Measurements from ENCODE around the gene IL37. TPM values are rescaled to one million over a fixed set of nuclear protein-coding genes. Genes with fewer than 3 reads are reported as not detected.
"Not testable (repeated sequence)": the region's sequence is repeated elsewhere in the genome, so short reads cannot be mapped to it uniquely, and the experiment has no call there.

The IL37 gene
- total and polyA plus RNA-seq, 8 donors, result 0.55 TPM; not detected in 7

GRCh38 chr2:112891385-112891831, 19.6 kb upstream of the IL37 start:
- no peaks in the 10 kb centered on the region for H3K36me3 ChIP-seq
- H3K4me3 ChIP-seq, result no peak overlapping the region
- H3K27ac ChIP-seq, result no peak overlapping the region
- intact Hi-C loops (cut with DNase I; ENCODE audit: low total_unique reads), result no loop called here
- no peak for TF ChIP-seq EP300 (IDR thresholded peaks at IDR 0.05)
- DNase-seq, result no peak
- 78 to 90% (median 81%) methylated on average over 6 of the region's 6 CpGs for WGBS, 5 donors
- no peaks in the 10 kb centered on the region for H3K4me1 ChIP-seq
- no peaks in the 10 kb centered on the region for H3K27me3 ChIP-seq
- H3K9me3 ChIP-seq, result no peaks in the 10 kb centered on the region

- TF ChIP-seq EP300 (IDR thresholded peaks at IDR 0.05) (no peak), POLR2A (IDR thresholded peaks at IDR 0.05) (no peak), POLR2AphosphoS5 (IDR thresholded peaks at IDR 0.05) (no peak), CTCF (IDR thresholded peaks at IDR 0.05) (no peak)
- WGBS, 5 donors, result 80 to 94% (median 88%) methylated on average over 2 of the region's 2 CpGs
- intact Hi-C loops (cut with DNase I; ENCODE audit: low total_unique reads), result no loop called here
Measured at GRCh38 chr2:112893752-112894151, 17.2 kb upstream of the IL37 start.

GRCh38 chr2:112896909-112897623, 13.9 kb upstream of the IL37 start:
- no peak overlapping the region for H3K27ac ChIP-seq
- no peak for DNase-seq
- no peak for TF ChIP-seq POLR2A (IDR thresholded peaks at IDR 0.05)
- no peaks in the 10 kb centered on the region for H3K36me3 ChIP-seq
- no peaks in the 10 kb centered on the region for H3K9me3 ChIP-seq
- H3K4me1 ChIP-seq, result no peaks in the 10 kb centered on the region
- H3K27me3 ChIP-seq, result no peaks in the 10 kb centered on the region
- no peak overlapping the region for H3K4me3 ChIP-seq
- 67 to 77% (median 70%) methylated on average over 8 of the region's 8 CpGs for WGBS, 5 donors
- intact Hi-C loops (cut with DNase I; ENCODE audit: low total_unique reads), result no loop called here

More at GRCh38 chr2:112893752-112894151, 17.2 kb upstream of the IL37 start:
- H3K4me1 ChIP-seq, result no peaks in the 10 kb centered on the region
- no peak overlapping the region for H3K4me3 ChIP-seq
- H3K27ac ChIP-seq, result no peak overlapping the region
- H3K36me3 ChIP-seq, result no peaks in the 10 kb centered on the region
- no peaks in the 10 kb centered on the region for H3K27me3 ChIP-seq
- no peak for DNase-seq
- H3K9me3 ChIP-seq, result no peaks in the 10 kb centered on the region

GRCh38 chr2:112897624-112897978, 13.4 kb upstream of the IL37 start:
- no peaks in the 10 kb centered on the region for H3K27me3 ChIP-seq
- no peaks in the 10 kb centered on the region for H3K9me3 ChIP-seq
- no peak for DNase-seq
- H3K4me1 ChIP-seq, result no peaks in the 10 kb centered on the region
- intact Hi-C loops (cut with DNase I; ENCODE audit: low total_unique reads), result no loop called here
- no peaks in the 10 kb centered on the region for H3K36me3 ChIP-seq
- WGBS, 5 donors, result 88 to 90% (median 89%) methylated on average over 3 of the region's 3 CpGs
- H3K4me3 ChIP-seq, result no peak overlapping the region
- TF ChIP-seq CTCF (IDR thresholded peaks at IDR 0.05) (no peak), POLR2A (IDR thresholded peaks at IDR 0.05) (no peak), EP300 (IDR thresholded peaks at IDR 0.05) (no peak), POLR2AphosphoS5 (IDR thresholded peaks at IDR 0.05) (no peak)
- H3K27ac ChIP-seq, result no peak overlapping the region

- H3K9me3 ChIP-seq; H3K27me3 ChIP-seq; H3K4me1 ChIP-seq; H3K27ac ChIP-seq; DNase-seq; H3K4me3 ChIP-seq; intact Hi-C loops (cut with DNase I; ENCODE audit: low total_unique reads); H3K36me3 ChIP-seq: not testable (repeated sequence)
- WGBS, 5 donors, result 69 to 88% (median 80%) methylated on average over 3 of the region's 3 CpGs
Measured at GRCh38 chr2:112901431-112902065, 9.4 kb upstream of the IL37 start.

- TF ChIP-seq POLR2A (IDR thresholded peaks at IDR 0.05), result no peak
- TF ChIP-seq EP300 (IDR thresholded peaks at IDR 0.05), result no peak
- no peak for TF ChIP-seq POLR2AphosphoS5 (IDR thresholded peaks at IDR 0.05)
- TF ChIP-seq CTCF (IDR thresholded peaks at IDR 0.05), result no peak
- Histone ChIP-seq H3K27me3 (no peaks in the 10 kb centered on the region), H3K9me3 (no peaks in the 10 kb centered on the region), H3K36me3 (no peaks in the 10 kb centered on the region), H3K4me1 (peaks cover 0 to 4% (median 0%) of the 10 kb centered on the region in 4 donors), H3K27ac (no peak overlapping the region), H3K4me3 (no peak overlapping the region)
- WGBS, 5 donors, result 89 to 94% (median 94%) methylated on average over 2 of the region's 2 CpGs
- intact Hi-C loops (cut with DNase I; ENCODE audit: low total_unique reads), result no loop called here
- no peak for DNase-seq
Measured at GRCh38 chr2:112902816-112903215, 8.1 kb upstream of the IL37 start.
